ENCODE results near the gene SCRN3. TPM values are rescaled to one million over a fixed set of nuclear protein-coding genes. Genes with fewer than 3 reads are reported as not detected.

Gene SCRN3
- polyA plus RNA-seq, 1 of the 3 experiments (the other 2 are of a cell fraction), result 14.7 TPM

DNA sequence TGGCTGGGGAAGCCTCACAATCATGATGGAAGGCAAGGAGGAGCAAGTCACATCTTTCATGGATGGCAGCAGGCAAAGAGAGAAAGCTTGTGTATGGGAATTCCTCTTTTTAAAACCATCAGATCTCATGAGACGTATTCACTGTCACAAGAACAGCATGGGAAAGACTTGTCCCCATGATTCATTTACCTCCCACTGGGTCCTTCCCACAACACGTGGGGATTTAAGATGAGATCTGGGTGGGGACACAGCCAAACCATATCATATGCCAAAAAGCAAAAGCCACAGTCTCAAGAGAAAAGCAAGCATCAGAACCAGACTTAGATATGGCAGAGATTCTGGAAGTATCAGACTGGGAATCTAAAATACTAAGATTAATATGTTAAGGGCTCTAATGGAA, 30.0 kb upstream of the SCRN3 start:
- POLR2A ChIA-PET, result no interaction called here
- no peak for DNase-seq

DNA sequence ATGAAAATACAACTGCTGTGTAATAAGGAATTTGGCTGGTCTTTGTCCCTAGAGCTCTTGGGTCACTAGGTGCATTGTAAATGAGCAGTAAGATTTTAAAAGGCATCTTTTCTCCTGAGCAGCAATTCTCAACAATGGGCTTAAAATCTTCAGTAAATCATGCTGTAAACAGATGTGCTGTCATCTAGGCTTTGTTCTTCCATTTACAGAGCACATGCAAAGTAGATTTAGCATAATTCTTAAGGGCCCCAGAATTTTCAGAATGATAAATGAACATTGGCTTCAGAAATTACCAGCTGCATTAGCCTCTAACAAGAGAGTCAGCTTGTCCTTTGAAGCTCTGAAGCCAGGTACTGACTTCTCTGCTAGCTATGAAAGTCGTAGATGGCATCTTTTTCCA, 26.8 kb upstream of the SCRN3 start:
- Histone ChIP-seq H3K9me2 (no peaks in the 10 kb centered on the region), H3K9me3 (no peaks in the 10 kb centered on the region; the same call in 1 of the 2 replicates), H3K4me2 (no peak overlapping the region), H3F3A (replicated peaks; ENCODE audit: insufficient read depth) (no peaks in the 10 kb centered on the region), H3K36me3 (replicated peaks in 1 of 2; ENCODE audit: control insufficient read depth in 1 of 2, insufficient read depth in 2 of 2, low read length in 1 of 2) (peaks cover 46 to 78% of the 10 kb centered on the region in 2 experiments), H3K27ac (ENCODE audit: low read depth in 2 of 2, low read length in 1 of 2) (no peak overlapping the region), H3K9ac (no peak overlapping the region), H2AFZ (ENCODE audit: low read depth) (no peak overlapping the region), H3K4me3 (ENCODE audit: low read depth in 2 of 2, low read length in 1 of 2) (no peak overlapping the region), H4K20me1 (ENCODE audit: insufficient read depth) (no peaks in the 10 kb centered on the region), H3K4me1 (ENCODE audit: control insufficient read depth in 1 of 2, insufficient read depth in 2 of 2, low read depth in 1 of 2, low read length in 1 of 2) (no peaks in the 10 kb centered on the region), H3K27me3 (ENCODE audit: insufficient read depth) (no peaks in the 10 kb centered on the region), H3K79me2 (ENCODE audit: insufficient read depth) (no peaks in the 10 kb centered on the region)
- DNase-seq, result no peak
- ChIA-PET CTCF (interaction anchor here (1.1 to 1.3 kb wide), 2 partner anchors 12 to 19 kb away, joined by 3 to 5 read pairs; no protein-coding TSS in a partner anchor), POLR2A (no interaction called here)
- TF ChIP-seq, protein P1, sequence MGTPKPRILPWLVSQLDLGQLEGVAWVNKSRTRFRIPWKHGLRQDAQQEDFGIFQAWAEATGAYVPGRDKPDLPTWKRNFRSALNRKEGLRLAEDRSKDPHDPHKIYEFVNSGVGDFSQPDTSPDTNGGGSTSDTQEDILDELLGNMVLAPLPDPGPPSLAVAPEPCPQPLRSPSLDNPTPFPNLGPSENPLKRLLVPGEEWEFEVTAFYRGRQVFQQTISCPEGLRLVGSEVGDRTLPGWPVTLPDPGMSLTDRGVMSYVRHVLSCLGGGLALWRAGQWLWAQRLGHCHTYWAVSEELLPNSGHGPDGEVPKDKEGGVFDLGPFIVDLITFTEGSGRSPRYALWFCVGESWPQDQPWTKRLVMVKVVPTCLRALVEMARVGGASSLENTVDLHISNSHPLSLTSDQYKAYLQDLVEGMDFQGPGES (IDR thresholded peaks at IDR 0.05; ENCODE audit: low read depth, low read length), result no peak
- WGBS (ENCODE audit: low lambda C conversion rate), result 80% methylated on average over 1 of the region's 1 CpG

More for the DNA sequence above, 30.0 kb upstream of the SCRN3 start:
- peaks cover 33 to 53% of the 10 kb centered on the region in 2 experiments for H3K36me3 ChIP-seq (replicated peaks in 1 of 2; ENCODE audit: control insufficient read depth in 1 of 2, insufficient read depth in 2 of 2, low read length in 1 of 2)
- 88% methylated on average over 2 of the region's 2 CpGs for WGBS (ENCODE audit: low lambda C conversion rate)
- CTCF ChIA-PET, result no interaction called here
- no peaks in the 10 kb centered on the region for H3K9me2 ChIP-seq
- H4K20me1 ChIP-seq (ENCODE audit: insufficient read depth), result no peaks in the 10 kb centered on the region
- H3F3A ChIP-seq (replicated peaks; ENCODE audit: insufficient read depth), result no peaks in the 10 kb centered on the region
- no peaks in the 10 kb centered on the region for H3K4me1 ChIP-seq (ENCODE audit: control insufficient read depth in 1 of 2, insufficient read depth in 2 of 2, low read depth in 1 of 2, low read length in 1 of 2)
- H3K27ac ChIP-seq (ENCODE audit: low read depth in 2 of 2, low read length in 1 of 2), result no peak overlapping the region
- H3K9me3 ChIP-seq, result no peaks in the 10 kb centered on the region; the same call in 1 of the 2 replicates
- H3K27me3 ChIP-seq (ENCODE audit: insufficient read depth), result no peaks in the 10 kb centered on the region
- H2AFZ ChIP-seq (ENCODE audit: low read depth), result no peak overlapping the region
- no peak overlapping the region for H3K4me2 ChIP-seq
- TF ChIP-seq NRF1 (IDR thresholded peaks at IDR 0.05; ENCODE audit: low read depth, low read length) (no peak), NFIC (IDR thresholded peaks at IDR 0.05; ENCODE audit: borderline replicate concordance) (no peak), SMC3 (IDR thresholded peaks at IDR 0.05; ENCODE audit: low read depth, low read length) (no peak), ELF1 (IDR thresholded peaks at IDR 0.05) (no peak), YY1 (IDR thresholded peaks at IDR 0.05; ENCODE audit: low read depth) (no peak), TCF12 (IDR thresholded peaks at IDR 0.05) (no peak), FOXM1 (IDR thresholded peaks at IDR 0.05; ENCODE audit: low read depth) (no peak), GATA2 (CRISPR knock-in tag; IDR thresholded peaks at IDR 0.05) (no peak), GABPA (IDR thresholded peaks at IDR 0.05; ENCODE audit: low read depth) (no peak), TEAD4 (IDR thresholded peaks at IDR 0.05; ENCODE audit: borderline replicate concordance, insufficient read depth) (no peak)
- TF ChIP-seq, protein P1 (IDR thresholded peaks at IDR 0.05; ENCODE audit: low read depth, low read length), result no peak
- TF ChIP-seq, protein P2, sequence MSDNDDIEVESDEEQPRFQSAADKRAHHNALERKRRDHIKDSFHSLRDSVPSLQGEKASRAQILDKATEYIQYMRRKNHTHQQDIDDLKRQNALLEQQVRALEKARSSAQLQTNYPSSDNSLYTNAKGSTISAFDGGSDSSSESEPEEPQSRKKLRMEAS (IDR thresholded peaks at IDR 0.05; ENCODE audit: low read depth), result no peak
- TF ChIP-seq, protein P3, sequence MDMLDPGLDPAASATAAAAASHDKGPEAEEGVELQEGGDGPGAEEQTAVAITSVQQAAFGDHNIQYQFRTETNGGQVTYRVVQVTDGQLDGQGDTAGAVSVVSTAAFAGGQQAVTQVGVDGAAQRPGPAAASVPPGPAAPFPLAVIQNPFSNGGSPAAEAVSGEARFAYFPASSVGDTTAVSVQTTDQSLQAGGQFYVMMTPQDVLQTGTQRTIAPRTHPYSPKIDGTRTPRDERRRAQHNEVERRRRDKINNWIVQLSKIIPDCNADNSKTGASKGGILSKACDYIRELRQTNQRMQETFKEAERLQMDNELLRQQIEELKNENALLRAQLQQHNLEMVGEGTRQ (IDR thresholded peaks at IDR 0.05; ENCODE audit: borderline replicate concordance, low read depth, low read length), result no peak
- no peaks in the 10 kb centered on the region for H3K79me2 ChIP-seq (ENCODE audit: insufficient read depth)
- no peak overlapping the region for H3K4me3 ChIP-seq (ENCODE audit: low read depth in 2 of 2, low read length in 1 of 2)
- H3K9ac ChIP-seq, result no peak overlapping the region

Data from SK-N-SH (cell line).